ENCODE results near the gene NPR2.

Gene NPR2

GRCh38 chr9:35791297-35791921 lies at the start of gene NPR2:
NPR2 (plus strand) TSS chr9:35791591; CDS start chr9:35792409, 818 bp downstream.
- no peak for DNase-seq

GRCh38 chr9:35741740-35742139 lies 49.7 kb upstream of the NPR2 start:
- no peak for DNase-seq

- DNase-seq = no peak
Measured at GRCh38 chr9:35743452-35743851, 47.9 kb upstream of the NPR2 start.

GRCh38 chr9:35743880-35744518 lies 47.4 kb upstream of the NPR2 start:
- DNase-seq = no peak

GRCh38 chr9:35745569-35745968 lies 45.8 kb upstream of the NPR2 start:
- no peak for DNase-seq

- no peak for DNase-seq
Measured at GRCh38 chr9:35746583-35746982, 44.8 kb upstream of the NPR2 start.

GRCh38 chr9:35748242-35748857 lies 43.0 kb upstream of the NPR2 start:
- DNase-seq = no peak

- peak; percentile 41 for DNase-seq
Measured at GRCh38 chr9:35748858-35749514, 42.4 kb upstream of the NPR2 start, which contains the start of the genes GBA2 and RGP1. GBA2 (minus strand) TSS chr9:35749228; CDS start chr9:35748704, 524 bp downstream. RGP1 (plus strand) TSS chr9:35749287; CDS start chr9:35749756, 469 bp downstream.

- peak; percentile 28 for DNase-seq
Measured at GRCh38 chr9:35749515-35750255, 41.7 kb upstream of the NPR2 start.

GRCh38 chr9:35750256-35750531 lies 41.2 kb upstream of the NPR2 start:
- no peak for DNase-seq

GRCh38 chr9:35753466-35753865 lies 37.9 kb upstream of the NPR2 start:
- DNase-seq = no peak

- no peak for DNase-seq
Measured at GRCh38 chr9:35754264-35754663, 37.1 kb upstream of the NPR2 start, which contains the start of gene MSMP. MSMP (minus strand) TSS chr9:35754276; CDS start chr9:35754129, 147 bp downstream.

GRCh38 chr9:35755071-35755470 lies 36.3 kb upstream of the NPR2 start:
- DNase-seq = no peak

- DNase-seq = peak; percentile 56
Measured at GRCh38 chr9:35756275-35757225, 34.8 kb upstream of the NPR2 start.

- DNase-seq = peak; percentile 31
Measured at GRCh38 chr9:35757226-35757891, 34.0 kb upstream of the NPR2 start.

GRCh38 chr9:35757892-35758275 lies 33.5 kb upstream of the NPR2 start:
- DNase-seq = no peak

- no peak for DNase-seq
Measured at GRCh38 chr9:35758475-35759050, 32.8 kb upstream of the NPR2 start.

- DNase-seq = no peak
Measured at GRCh38 chr9:35759795-35760194, 31.6 kb upstream of the NPR2 start.

- no peak for DNase-seq
Measured at GRCh38 chr9:35760651-35761050, 30.7 kb upstream of the NPR2 start.

- no peak for DNase-seq
Measured at GRCh38 chr9:35763181-35763580, 28.2 kb upstream of the NPR2 start.

- no peak for DNase-seq
Measured at GRCh38 chr9:35763803-35764202, 27.6 kb upstream of the NPR2 start.

Data from NCI-H526 treated with DMSO at 0.1 percent for 48 hours (cell line).